Diencephalon (tissue), 1 donor: ENCODE data around the gene MIA. TPM values are rescaled to one million over a fixed set of nuclear protein-coding genes. Genes with fewer than 3 reads are reported as not detected.

Experiments
- total RNA-seq: library from RNA; depleted of rRNA; stranded (reverse); fragments of >200 nt; gene quantifications from one replicate; pipeline ENCODE4 v1.2.3, GENCODE V29; 2014

Gene MIA
- total RNA-seq, result 1.6 TPM

DNA sequence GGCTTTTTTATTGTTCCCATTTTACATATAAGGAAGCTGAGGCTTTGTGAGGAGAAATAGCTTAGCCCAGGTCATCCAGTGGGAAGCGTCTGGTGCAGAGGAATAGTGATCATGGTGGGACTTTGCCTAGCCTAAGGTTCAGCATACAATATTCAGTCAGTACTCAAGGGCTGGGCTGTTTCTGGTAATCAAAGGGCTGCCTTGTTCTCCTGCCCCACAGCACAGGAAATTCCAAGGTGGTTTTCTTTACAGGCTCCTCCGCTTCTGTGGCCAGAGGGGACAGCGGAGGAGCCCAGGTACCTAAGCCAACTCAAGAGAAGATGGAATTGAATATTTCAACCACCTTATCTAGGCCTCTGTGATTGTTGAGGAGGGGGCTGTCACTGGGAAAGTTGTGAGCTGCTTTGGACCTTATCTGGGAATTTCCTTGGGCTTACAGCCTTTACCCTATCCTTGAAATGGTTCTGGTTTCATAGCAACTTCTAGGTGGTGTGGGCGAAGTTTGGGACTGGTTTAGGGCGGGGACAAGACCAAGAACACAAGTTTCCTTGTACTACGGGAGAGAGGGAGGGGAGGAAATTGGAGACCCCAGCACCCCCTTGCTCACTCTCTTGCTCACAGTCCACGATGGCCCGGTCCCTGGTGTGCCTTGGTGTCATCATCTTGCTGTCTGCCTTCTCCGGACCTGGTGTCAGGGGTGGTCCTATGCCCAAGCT is at the start of gene MIA:
MIA (plus strand) TSS at position 606 of the 716 bp plus-strand sequence; CDS start at position 628, 22 bp downstream.

DNA sequence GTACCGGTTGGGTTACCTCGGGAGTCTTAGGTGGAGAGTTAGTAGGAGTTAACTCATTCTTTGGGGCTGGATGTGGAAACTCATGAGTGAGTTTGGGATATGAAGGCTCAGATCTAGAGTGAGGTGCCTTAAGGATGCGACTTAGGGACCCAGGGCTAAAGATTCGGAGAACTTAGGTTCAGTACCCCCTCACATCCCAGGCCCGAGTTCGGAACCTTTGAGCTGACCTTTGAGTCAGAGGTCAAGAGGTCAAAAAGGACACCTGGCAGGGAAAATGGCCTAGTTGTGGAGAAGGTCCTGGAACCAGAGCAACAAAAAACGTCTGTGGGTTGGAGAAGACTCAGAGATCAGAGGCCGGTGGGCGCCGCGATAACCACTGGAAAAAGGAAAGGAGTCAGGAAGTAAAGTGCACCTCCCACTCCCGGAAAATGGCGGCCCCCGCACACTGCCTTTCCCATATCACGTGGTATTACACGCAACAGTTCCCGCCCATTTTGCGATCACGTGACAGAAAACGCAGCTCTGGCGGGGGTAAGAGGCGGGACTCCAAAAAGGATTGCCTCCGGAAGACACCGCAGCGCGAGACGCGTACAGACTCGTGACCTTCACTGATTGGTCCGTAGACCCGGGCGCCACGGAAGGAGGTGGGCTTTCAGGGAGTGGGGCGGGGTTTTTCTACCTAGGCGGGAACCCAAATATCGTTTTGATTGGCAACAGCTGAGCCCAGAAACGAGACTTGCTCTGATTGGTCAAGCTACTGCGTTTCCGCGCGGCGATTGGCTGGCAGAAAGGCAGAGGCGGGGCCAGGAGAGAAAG is 25.1 kb upstream of the MIA start, which contains the start of gene ACTMAP:
ACTMAP (minus strand) TSS at position 420 of the 816 bp plus-strand sequence. CDS start 674 bp downstream, outside the sequence.

DNA sequence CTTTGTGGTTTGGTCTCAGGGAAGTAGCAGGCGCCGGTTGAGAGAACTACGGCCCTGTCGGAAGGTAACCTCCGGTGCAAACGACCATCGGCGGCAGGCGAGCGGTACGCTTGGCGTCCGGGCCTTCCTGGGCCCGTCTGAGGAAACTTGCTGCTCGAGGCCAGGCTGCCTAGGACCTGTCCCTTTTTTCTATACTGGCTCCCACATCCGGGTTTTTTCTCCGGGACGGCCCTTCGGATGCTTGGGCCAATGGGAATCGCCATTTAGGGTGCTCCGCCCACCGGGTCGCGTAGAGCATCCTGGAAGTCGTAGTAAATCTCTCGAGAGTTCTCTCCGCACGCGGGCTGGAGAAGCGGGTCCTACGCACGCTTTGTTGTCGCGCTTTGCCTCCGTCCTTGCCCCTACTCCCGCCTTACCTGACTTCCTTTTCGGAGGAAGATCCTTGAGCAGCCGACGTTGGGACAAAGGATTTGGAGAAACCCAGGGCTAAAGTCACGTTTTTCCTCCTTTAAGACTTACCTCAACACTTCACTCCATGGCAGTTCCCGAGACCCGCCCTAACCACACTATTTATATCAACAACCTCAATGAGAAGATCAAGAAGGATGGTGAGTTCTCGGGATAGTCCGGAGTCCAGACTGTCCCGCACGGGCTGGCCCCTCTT is 24.3 kb upstream of the MIA start, which contains the start of gene SNRPA:
SNRPA (plus strand) TSS at position 330 of the 664 bp plus-strand sequence; CDS start at position 536, 206 bp downstream.

DNA sequence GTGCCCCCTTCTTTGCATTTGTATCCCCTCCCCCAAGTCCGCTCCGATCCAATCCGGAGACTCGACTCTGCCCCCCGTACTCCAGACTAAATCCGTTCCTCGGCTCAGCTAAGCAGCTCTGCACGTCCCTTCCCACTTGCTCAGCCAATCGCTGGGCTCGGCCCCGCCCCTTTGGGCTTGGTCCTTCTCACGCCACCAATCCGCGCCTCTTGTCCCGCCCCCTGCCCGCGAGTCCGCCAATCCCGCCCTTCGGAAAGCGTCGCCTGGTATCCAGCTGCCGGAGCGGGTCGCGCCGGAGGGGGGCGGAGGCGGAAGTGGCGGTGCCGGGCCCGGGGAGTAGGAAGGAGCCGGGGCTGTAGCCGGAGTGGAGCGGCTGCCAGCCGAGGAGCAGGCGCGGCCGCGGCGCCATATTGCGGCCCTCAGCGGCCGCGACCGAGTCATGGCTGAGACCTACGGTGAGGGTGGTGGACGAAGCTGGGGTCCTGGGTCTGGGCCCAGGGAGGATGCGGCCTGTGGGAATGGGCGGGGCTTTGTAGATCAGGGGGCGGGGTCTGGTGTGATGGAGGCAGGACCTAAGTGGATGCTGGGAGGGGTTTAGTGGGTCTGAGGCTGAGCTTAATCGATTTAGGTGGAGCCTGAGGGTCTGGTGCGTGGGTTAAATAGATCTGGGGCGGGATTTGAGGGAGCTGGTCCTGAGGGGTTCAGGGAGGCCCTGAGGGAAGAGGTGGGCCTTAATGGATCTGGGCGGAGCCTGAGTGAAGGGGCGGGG is 2.8 kb downstream of the MIA start, which contains the start of gene RAB4B:
RAB4B (plus strand) TSS at position 311 of the 769 bp plus-strand sequence; CDS start at position 440, 129 bp downstream.

DNA sequence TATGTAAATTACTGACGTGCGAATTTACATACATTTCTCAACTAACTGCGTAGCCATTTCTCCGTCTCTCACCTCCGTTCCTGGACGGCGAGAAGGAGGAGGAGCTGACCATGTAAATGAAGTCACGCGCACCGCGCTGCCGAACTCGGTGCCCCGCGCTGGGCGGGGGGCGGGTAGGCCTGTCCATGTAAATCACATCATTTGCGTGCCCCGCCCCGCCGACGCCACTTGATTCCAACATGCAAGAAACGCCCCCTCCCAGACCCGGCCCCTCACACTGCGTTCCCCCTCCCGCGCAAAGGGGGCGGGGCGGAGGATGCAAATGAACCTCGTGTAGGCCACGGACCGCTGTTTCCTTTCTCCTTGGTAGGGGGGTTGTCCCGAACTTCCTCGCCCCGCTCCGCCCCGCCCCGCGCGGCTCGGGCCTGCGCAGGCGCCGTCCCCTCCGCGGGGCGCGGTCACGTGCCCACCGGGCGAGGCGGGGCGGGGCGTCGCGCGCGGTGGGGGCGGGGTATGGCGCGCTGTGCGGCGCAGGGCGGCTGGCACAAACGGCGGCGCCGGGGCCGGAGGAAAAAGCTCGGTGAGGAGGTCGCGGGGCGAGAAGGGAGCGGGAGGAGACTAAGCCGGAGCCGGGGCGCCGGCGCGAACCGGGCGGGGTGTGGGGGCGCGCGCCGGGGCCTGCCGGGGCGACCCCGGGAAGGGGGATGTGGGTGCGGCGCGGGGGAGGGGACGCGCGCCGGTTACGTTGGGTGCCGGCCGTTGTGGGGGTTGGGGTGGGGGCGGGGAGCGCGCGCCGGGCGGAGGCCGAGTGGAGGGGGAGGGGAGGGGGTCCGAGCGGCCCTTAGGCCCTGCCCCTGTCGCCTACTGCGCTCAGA is 23.6 kb downstream of the MIA start, which contains the start of gene EGLN2:
EGLN2 (plus strand) TSS at position 509 of the 875 bp plus-strand sequence. CDS start 1,382 bp downstream, outside the sequence.

Other genes with a start within 250 kb of the MIA start
- 4.6 TPM for gene SHKBP1, start 198.6 kb upstream of the MIA start, total RNA-seq
- 35.3 TPM for gene LTBP4, start 174.2 kb upstream of the MIA start, total RNA-seq
- 23.8 TPM for gene NUMBL, start 84.9 kb upstream of the MIA start, total RNA-seq
- 29.8 TPM for gene COQ8B, start 58.6 kb upstream of the MIA start, total RNA-seq
- 8.3 TPM for gene ITPKC, start 58.4 kb upstream of the MIA start, total RNA-seq
- gene ACTMAP, start 25.0 kb upstream of the MIA start, total RNA-seq, result 0.46 TPM
- 29.3 TPM for gene SNRPA, start 24.3 kb upstream of the MIA start, total RNA-seq
- 8.3 TPM for gene RAB4B, start 2.7 kb downstream of the MIA start, total RNA-seq
- gene EGLN2, start 23.7 kb downstream of the MIA start, total RNA-seq, result 57.0 TPM
- 0.23 TPM for gene CYP2A6, start 74.9 kb downstream of the MIA start, total RNA-seq
- not detected for gene CYP2A7, start 106.7 kb downstream of the MIA start, total RNA-seq
- not detected for gene CYP2B6, start 215.8 kb downstream of the MIA start, total RNA-seq